ENCODE measurements around the gene PPM1L.

DNA sequence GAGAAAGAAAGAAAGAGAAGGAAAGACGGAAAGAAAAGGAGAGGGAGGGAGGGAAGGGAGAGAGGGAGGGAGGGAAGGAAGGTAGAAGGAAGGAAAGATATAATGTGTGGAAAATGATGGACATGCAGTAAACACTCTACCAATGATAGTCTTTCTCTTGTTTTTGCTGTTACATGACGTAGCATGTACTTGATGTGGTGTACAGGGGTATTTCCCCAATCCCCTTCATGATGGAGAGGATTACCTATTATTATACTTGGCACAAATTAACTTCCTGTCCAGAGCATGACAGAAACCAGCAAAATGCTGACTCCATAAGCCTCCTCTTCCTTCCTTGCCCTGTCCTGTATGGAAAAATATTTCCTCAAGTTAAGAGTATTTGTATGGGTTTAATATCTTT, 224.7 kb downstream of the PPM1L start:
- TF ChIP-seq EZH2 (IDR thresholded peaks at IDR 0.05; ENCODE audit: low read length, missing control alignments), result no peak
- TF ChIP-seq, protein P1, sequence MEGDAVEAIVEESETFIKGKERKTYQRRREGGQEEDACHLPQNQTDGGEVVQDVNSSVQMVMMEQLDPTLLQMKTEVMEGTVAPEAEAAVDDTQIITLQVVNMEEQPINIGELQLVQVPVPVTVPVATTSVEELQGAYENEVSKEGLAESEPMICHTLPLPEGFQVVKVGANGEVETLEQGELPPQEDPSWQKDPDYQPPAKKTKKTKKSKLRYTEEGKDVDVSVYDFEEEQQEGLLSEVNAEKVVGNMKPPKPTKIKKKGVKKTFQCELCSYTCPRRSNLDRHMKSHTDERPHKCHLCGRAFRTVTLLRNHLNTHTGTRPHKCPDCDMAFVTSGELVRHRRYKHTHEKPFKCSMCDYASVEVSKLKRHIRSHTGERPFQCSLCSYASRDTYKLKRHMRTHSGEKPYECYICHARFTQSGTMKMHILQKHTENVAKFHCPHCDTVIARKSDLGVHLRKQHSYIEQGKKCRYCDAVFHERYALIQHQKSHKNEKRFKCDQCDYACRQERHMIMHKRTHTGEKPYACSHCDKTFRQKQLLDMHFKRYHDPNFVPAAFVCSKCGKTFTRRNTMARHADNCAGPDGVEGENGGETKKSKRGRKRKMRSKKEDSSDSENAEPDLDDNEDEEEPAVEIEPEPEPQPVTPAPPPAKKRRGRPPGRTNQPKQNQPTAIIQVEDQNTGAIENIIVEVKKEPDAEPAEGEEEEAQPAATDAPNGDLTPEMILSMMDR (conservative IDR thresholded peaks at IDR 0.05 in 1 of 2, IDR thresholded peaks at IDR 0.05 in 1 of 2; ENCODE audit: low read depth in 1 of 2, low read length in 2 of 2), result no peak
